SU-DHL-6 (cell line): ENCODE measurements around the gene ZNF662.

Source experiments
- H2AFZ ChIP-seq: fragments of 200-600 bp; sonication (generic); 2 replicates; pipeline ENCODE4 v1.6.1; 2014; ENCODE audit warnings: low read depth, mild to moderate bottlenecking, moderate library complexity, mixed read lengths, antibody characterized with exemption, low read length; ENCODE audit not compliant: severe bottlenecking
- H3F3A ChIP-seq: fragments of 200-600 bp; shearing (Covaris generic); 2 replicates; pipeline ENCODE4 v1.6.0; 2016; ENCODE audit warnings: antibody characterized with exemption, mild to moderate bottlenecking; ENCODE audit not compliant: insufficient read depth
- H3K27ac ChIP-seq: fragments of 200-600 bp; sonication (generic); 2 replicates; pipeline ENCODE4 v1.5.1; 2016; ENCODE audit warnings: low read depth, mild to moderate bottlenecking, low read length, moderate library complexity, mixed read lengths
- H3K27me3 ChIP-seq: fragments of 200-600 bp; sonication (generic), shearing (Covaris generic); 2 replicates; pipeline ENCODE4 v1.6.0; 2014; ENCODE audit warnings: mild to moderate bottlenecking, low read length
- H3K36me3 ChIP-seq: fragments of 200-600 bp; sonication (generic); 2 replicates; pipeline ENCODE4 v1.6.1; 2014; ENCODE audit warnings: mild to moderate bottlenecking, low read length, mixed read lengths
- H3K4me2 ChIP-seq: fragments of 300-600, 200-600 bp; shearing (Covaris generic), sonication (generic); 2 replicates; pipeline ENCODE4 v1.6.0; 2014; ENCODE audit warnings: low read length, low read depth, mild to moderate bottlenecking; ENCODE audit not compliant: poor library complexity, severe bottlenecking
- H3K4me3 ChIP-seq: fragments of 200-600 bp; sonication (generic); 2 replicates; pipeline ENCODE4 v1.5.1; 2014; ENCODE audit warnings: antibody characterized with exemption, low read length, mild to moderate bottlenecking, mixed read lengths; ENCODE audit not compliant: insufficient read depth, poor library complexity, severe bottlenecking
- H3K79me2 ChIP-seq: fragments of 200-600 bp; sonication (generic); 2 replicates; pipeline ENCODE4 v1.6.1; 2014; ENCODE audit warnings: mild to moderate bottlenecking, low read length, moderate library complexity; ENCODE audit not compliant: insufficient read depth
- H3K9ac ChIP-seq: fragments of 200-600 bp; sonication (generic); 2 replicates; pipeline ENCODE4 v1.7.0; 2014; ENCODE audit warnings: mild to moderate bottlenecking, low read length
- H3K9me2 ChIP-seq: fragments of 200-600 bp; sonication (generic); replicated peaks from 2 replicates; pipeline ENCODE4 v1.6.1; 2014; ENCODE audit warnings: low read length; ENCODE audit not compliant: insufficient read depth
- H3K9me3 ChIP-seq: fragments of 200-600 bp; sonication (generic); 2 replicates; pipeline ENCODE4 v1.6.1; 2014; ENCODE audit warnings: low read length, mixed read lengths; ENCODE audit not compliant: insufficient read depth
- H4K20me1 ChIP-seq: fragments of 200-600 bp; sonication (generic); 2 replicates; pipeline ENCODE4 v1.6.1; 2014; ENCODE audit warnings: low read depth, mild to moderate bottlenecking, antibody characterized with exemption, low read length, moderate library complexity, mixed read lengths
- EZH2phosphoT487 ChIP-seq: fragments of 200-600 bp; sonication (generic), shearing (Covaris generic); conservative IDR thresholded peaks from 2 replicates; pipeline ENCODE4 v1.6.1; 2018; ENCODE audit warnings: mild to moderate bottlenecking, antibody characterized with exemption, low read length, moderate library complexity, mixed read lengths
- TF ChIP-seq, protein P1 (sequence below): fragments of 200-600 bp; sonication (generic); IDR thresholded peaks from one replicate; pipeline ENCODE4 v1.5.1; 2017; ENCODE audit warnings: antibody characterized with exemption, mild to moderate bottlenecking, low read length, moderate library complexity; ENCODE audit not compliant: insufficient read depth, poor library complexity, severe bottlenecking

Gene ZNF662

DNA sequence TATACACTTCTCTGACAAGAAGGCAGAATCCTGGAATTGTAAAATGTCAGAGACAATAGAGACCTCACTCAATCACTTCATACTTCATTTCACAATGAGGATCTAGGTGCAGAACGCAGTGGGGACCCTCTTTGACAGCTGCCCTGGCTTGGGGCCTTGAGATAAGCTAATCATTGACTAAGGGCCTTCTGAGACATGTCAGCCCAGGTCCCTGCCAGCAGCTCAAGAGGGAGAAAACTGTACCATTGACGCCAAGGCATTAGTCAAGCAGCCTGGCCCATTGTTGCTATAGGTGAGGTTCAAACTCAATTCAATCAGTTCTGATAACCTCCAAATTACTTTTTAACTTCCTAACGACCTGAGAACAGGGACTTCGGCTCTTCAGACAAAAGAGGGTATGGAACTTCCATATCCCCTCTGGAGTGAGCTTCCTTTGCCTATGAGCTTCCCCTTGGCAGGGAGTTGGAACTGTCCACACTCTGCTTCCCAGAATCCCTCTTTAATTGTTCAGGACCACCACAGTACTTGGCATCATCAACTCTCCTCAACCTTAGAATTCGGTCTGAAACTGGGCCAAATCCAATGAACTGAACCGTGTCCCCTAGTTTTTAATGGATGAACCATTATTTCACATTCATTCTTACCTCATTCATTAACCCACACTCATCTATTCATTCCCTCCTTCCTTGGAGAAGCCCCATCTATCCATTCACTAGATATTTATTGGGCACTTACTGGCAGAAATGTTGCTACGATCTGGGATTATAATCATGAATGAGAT is 28.8 kb upstream of the ZNF662 start:
- Histone ChIP-seq H3K79me2 (no peaks in the 10 kb centered on the region), H3F3A (no peaks in the 10 kb centered on the region; the same call in 1 of the 2 replicates), H3K9me3 (no peaks in the 10 kb centered on the region), H2AFZ (no peak overlapping the region), H3K9ac (no peak overlapping the region), H4K20me1 (no peaks in the 10 kb centered on the region), H3K4me3 (no peak overlapping the region), H3K4me2 (no peak overlapping the region), H3K36me3 (no peaks in the 10 kb centered on the region), H3K9me2 (no peaks in the 10 kb centered on the region), H3K27ac (no peak overlapping the region), H3K27me3 (no peaks in the 10 kb centered on the region)
- no peak for TF ChIP-seq EZH2phosphoT487
- TF ChIP-seq, protein P1, sequence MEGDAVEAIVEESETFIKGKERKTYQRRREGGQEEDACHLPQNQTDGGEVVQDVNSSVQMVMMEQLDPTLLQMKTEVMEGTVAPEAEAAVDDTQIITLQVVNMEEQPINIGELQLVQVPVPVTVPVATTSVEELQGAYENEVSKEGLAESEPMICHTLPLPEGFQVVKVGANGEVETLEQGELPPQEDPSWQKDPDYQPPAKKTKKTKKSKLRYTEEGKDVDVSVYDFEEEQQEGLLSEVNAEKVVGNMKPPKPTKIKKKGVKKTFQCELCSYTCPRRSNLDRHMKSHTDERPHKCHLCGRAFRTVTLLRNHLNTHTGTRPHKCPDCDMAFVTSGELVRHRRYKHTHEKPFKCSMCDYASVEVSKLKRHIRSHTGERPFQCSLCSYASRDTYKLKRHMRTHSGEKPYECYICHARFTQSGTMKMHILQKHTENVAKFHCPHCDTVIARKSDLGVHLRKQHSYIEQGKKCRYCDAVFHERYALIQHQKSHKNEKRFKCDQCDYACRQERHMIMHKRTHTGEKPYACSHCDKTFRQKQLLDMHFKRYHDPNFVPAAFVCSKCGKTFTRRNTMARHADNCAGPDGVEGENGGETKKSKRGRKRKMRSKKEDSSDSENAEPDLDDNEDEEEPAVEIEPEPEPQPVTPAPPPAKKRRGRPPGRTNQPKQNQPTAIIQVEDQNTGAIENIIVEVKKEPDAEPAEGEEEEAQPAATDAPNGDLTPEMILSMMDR = no peak

- no peaks in the 10 kb centered on the region for H3K9me3 ChIP-seq
- H3K9me2 ChIP-seq = no peaks in the 10 kb centered on the region
- H3F3A ChIP-seq = no peaks in the 10 kb centered on the region; the same call in 1 of the 2 replicates
- no peaks in the 10 kb centered on the region for H3K27me3 ChIP-seq
- H2AFZ ChIP-seq = no peak overlapping the region
- H4K20me1 ChIP-seq = no peaks in the 10 kb centered on the region
- no peaks in the 10 kb centered on the region for H3K79me2 ChIP-seq
- no peak overlapping the region for H3K27ac ChIP-seq
- no peak overlapping the region for H3K4me2 ChIP-seq
- no peak for TF ChIP-seq EZH2phosphoT487
- no peaks in the 10 kb centered on the region for H3K36me3 ChIP-seq
- H3K4me3 ChIP-seq = no peak overlapping the region
- no peak overlapping the region for H3K9ac ChIP-seq
Measured at GRCh38 chr3:42877881-42878280, 28.1 kb upstream of the ZNF662 start.

GRCh38 chr3:42880183-42880582 is 25.8 kb upstream of the ZNF662 start:
- no peaks in the 10 kb centered on the region for H3K27me3 ChIP-seq
- no peak overlapping the region for H3K27ac ChIP-seq
- H3K36me3 ChIP-seq = no peaks in the 10 kb centered on the region
- no peaks in the 10 kb centered on the region; the same call in 1 of the 2 replicates for H3F3A ChIP-seq
- peak overlapping the region; percentile 67 for H3K9ac ChIP-seq
- no peak overlapping the region for H3K4me3 ChIP-seq
- H3K9me3 ChIP-seq = no peaks in the 10 kb centered on the region
- H3K9me2 ChIP-seq = no peaks in the 10 kb centered on the region
- H4K20me1 ChIP-seq = no peaks in the 10 kb centered on the region
- TF ChIP-seq, protein P1 = no peak
- no peak for TF ChIP-seq EZH2phosphoT487
- no peaks in the 10 kb centered on the region for H3K79me2 ChIP-seq
- H2AFZ ChIP-seq = peak overlapping the region; percentile 97
- peak overlapping the region; percentile 73 for H3K4me2 ChIP-seq
